HG02943 (cell line): ENCODE data around the gene TM9SF3.
A peak's percentile ranks its signal among the peaks of the same experiment; 100 is the strongest.
"Not testable (repeated sequence)": the region's sequence is repeated elsewhere in the genome, so short reads cannot be mapped to it uniquely, and the experiment has no call there.

Experiments used
- ATAC-seq: cut with Tn5 transposase; IDR thresholded peaks from one replicate; pipeline ENCODE4 v1.9.1; 2021; ENCODE audit warnings: mild to moderate bottlenecking, low read depth, moderate library complexity; ENCODE audit not compliant: unreplicated experiment

Gene TM9SF3

DNA sequence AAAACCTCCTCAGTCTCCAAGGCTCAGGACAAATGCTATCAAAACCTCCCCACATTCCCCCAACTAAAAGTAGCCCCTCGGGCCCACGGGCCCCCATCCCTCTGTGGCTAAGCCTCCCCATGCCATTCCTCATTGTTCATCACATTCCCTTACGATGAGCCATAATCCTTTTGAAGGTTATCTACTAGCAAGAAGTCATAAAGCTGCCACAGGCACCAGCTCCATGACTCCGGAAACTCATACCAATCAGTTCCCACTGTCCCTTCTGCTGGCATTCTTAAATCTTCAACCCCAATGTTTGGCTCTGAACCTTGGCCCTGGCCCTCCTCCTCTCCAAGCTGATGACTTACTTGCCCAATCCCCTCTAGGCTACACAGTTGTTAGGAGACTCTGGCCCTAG lies 19.4 kb upstream of the TM9SF3 start:
- ATAC-seq: no peak

DNA sequence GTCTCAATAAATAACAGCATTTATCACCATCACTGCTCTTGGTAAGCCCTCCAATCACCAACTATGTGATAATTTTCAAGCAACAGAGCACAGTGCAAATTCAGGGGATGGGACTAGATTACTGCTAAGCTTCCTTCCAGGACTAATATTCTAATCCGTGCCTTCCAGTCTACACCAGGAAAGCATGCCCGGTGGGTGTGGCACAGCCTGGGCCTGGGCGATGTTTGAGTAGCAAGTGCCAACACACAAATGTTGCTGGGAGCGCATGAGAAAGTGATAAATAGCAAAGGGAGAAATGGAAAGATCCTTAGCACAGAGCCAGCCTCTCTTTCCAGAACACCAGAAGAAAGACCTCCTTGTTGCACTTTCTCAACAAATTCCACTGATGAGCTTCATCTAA lies 13.5 kb upstream of the TM9SF3 start:
- no peak for ATAC-seq

DNA sequence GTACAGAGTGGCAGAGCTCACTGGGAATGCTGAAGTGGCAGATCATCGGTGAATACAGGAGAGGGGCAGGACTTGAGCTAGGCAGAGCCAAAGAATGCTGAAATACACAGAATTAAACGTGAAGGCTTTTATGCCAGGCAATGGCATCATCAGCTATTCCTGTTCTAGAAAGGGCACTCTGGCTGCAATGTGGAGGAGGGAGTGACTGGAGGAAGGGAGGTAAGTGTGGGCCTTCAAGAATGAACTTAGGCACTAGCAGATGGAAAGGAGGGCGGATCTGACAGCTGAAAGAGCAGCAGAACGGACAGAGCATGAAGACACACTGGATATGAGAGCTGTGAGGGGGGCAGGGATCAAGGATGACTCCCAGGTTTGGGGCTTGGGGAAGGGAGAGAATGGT lies 12.0 kb upstream of the TM9SF3 start:
- ATAC-seq: no peak

DNA sequence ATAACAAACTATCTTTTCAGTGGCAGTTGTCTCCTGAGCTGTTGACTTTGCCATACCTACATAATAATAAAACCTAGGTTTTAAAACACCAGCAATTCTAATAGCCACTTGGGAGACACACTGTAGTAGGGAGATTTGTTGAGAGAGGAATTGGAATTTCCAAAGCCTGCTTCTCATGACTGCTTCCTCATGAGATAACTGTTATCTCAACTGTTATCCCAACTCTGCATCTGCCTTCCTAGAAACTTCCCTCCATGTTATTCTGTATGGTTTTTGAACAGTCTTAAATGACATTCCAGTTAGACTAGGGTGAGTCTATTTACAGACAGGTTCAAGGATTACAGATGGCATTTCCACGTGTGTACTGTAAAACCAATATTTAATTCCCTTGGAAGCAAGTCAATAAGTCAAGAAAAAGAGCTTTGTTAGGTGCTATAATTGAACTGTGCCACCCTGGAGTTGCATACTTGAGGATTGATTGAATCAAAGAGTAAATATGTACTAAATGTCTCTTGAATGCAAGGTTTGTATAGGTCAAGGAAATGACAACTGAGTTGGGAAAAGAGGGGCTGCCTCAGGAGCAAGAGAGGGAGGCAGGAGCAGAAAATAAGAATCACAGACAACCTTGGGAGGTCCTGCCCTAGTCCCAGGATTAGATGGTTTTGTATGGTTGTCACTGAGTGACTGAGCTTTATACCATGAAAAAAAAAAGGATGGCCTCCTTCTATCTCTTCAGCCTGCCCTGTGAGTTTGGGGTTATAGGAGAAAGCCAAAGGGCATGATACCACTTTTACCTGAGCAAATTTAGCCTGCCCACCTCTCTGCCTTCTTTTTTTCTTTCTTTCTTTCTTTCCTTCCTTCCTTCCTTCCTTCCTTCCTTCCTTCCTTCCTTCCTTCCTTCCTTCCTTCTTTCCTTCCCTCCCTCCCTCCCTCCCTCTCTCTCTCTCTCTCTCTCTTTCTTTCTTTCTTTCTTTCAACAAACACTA lies 9.9 kb upstream of the TM9SF3 start:
- ATAC-seq: no peak

DNA sequence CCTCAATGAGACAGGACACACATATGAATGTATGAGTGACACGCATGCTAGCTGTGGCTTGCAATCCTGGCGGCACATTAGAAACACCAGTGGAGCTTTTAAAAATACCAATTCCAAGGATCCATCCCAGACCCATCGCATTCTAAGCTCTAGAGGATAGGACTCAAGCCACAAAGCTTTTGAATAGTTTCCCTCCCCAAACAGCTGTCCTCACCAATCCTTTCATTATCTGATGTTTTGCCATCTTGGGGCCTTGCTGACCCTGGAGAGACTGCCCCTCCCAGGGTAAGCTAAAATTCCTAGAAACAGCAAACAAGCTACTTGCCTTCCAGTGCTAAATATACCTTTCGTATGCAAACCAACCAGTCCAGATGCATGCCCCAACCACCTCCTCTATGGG lies 8.9 kb upstream of the TM9SF3 start:
- ATAC-seq: no peak

DNA sequence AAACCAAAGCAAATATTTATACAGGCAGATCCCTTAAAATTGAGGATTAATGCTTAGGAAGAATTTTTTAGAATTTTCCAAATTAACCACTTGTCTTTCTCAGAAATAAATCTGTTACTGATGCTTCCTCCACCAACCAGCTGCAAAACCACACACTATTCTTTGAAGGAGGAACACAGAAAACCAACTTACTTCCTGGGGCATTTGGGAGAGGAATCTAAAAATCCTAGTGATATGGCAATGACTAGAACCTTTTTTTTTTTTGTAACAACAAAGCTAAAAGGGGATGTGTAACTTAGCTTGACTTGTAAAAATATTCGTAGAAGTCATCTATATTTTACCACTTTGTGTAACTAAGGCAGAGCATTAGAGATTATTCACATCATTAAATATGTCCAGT lies 5.1 kb upstream of the TM9SF3 start:
- no peak for ATAC-seq

DNA sequence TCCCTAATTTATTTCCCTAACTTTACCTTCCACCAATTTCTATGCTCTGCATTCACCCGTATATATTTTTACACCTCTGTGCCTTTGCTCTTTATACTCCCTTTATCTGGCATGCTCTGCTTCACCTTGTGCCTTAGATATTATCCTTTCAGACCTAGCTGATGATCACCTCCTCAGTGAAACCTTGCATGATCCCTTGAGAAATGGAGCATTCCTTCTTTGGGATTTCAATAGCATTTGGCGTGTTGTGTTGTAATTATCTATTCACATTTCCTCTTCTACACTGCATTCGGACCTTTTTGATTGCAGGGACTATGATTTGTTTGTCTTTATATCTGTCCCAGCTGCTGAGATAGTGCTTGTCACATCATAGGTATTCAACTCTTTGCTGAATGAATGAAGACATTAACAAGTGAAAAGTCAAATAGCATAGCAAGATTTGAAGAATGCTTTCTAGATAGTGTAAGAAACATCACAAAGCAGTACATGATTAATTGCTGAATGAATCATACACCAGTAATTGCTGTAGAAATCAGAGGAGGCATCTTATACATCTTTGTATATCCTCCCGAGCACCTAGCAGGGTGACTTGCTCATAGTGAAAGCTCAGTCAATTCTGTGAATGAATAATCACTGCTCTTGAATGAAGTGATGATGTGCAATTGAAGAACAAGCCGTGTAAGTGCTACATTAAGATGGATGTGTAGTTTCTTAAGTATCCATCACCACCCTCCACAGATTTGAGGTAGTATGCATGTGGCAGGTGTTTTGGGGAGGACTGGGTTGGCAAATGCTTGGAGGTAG lies 2.0 kb upstream of the TM9SF3 start:
- ATAC-seq: no peak

DNA sequence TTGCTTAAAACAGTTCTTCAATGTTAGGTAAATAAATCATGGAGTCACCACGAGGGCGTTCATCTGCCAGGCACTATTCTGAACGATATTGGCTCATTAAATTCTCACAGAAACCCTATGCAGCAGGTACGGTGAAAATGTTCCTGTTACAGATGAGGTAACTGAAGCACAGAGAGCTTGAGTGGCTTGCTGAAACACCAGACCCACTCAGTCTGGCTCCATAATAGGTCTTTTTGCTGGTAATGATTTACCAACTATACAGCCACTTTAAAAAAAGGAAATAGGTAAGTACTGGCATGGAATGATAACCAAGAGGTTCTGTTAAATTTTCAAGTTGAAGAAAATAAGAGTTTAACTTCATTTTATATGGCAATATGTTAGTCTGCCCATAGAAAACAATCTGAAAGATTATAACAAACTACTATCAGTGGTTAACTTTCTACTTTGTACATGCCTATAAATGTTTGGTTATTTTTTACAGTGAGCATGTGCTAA lies 1.3 kb upstream of the TM9SF3 start:
- ATAC-seq: no peak

DNA sequence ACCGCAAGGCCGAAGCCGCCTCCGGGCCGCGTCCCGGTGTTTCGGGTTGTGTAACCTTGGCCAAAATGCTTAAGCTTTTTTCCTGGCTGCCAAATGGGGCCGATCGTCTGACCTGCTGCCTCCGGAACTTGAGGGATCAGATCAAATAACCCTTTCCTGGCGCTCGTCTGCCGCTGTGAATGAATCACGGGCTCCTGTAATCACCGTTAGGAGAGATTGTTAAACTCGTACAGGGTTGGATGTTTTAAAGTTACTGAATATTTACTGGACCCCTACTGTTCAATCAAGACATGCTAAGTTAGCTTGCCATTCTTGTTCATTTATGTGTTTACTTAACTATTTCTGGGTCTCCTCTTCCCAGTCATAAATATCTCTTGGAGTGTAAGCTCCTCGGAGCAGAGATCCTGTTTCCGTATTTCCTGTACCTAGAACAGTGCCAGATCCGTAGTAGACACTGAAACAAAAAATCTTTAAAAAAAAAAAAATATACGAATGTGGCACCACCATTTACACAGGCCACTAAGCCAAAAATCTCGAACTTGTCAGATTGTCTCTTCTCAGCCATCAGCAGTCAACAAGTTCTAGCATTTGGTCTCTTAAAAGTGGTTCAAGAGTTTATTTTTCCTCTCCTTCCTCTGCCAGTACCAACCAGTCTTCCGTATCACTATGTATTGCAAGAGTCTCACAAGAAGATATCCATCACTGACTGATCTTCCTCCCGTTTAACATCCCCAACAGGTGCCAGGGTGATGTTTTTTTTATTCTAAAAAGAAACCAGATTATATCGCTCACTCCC lies 650 bp upstream of the TM9SF3 start:
- peak; percentile 10 for ATAC-seq

DNA sequence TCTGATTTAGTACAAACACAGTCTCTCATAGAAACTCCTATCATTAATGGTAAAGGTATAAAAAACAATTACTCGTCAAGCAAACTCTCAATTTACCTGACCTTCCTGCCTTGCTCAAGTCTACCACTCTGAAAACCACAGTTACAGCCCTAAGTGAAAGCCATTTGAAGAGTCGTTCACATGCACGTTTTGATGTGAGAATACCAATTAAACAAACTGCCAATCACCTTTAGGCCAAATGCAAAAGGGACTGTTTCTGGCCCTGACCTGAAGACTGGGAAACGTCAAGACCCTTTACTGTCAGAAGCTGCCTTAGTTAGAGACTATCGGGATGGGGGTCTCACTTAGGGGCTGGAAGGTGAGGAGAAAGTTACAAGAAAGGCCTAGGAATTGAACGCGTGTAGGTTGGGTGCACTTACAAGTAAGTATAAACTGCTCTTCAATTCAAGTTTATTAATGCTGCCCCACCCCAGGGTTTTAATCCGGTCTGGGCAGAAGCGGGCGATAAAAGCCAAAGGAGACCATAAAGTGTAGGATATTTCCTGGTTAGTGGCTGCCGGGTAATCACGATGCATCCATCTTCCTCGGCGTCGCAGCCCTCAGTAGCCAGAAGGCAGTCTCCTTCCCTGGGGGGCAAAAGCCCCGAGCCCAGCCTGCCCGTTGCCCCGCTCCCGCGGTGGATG lies 935 bp downstream of the TM9SF3 start:
- ATAC-seq: no peak

DNA sequence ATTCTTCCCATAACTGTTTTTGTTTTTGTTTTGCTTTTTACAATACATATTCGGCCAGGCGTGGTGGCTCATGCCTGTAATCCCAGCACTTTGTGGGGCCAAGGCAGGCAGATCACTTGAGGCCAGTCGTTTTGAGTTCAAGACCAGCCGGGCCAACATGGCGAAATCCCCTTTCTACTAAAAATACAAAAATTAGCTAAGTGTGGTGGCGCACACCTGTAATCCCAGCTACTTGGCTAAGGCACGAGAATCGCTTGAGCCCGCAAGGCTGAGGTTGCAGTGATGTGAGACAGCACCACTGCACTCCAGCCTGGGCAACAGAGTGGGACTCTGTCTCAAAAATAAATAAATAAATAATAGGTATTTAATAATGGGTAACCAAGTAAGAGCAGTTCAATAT lies 2.3 kb downstream of the TM9SF3 start:
- no peak for ATAC-seq

DNA sequence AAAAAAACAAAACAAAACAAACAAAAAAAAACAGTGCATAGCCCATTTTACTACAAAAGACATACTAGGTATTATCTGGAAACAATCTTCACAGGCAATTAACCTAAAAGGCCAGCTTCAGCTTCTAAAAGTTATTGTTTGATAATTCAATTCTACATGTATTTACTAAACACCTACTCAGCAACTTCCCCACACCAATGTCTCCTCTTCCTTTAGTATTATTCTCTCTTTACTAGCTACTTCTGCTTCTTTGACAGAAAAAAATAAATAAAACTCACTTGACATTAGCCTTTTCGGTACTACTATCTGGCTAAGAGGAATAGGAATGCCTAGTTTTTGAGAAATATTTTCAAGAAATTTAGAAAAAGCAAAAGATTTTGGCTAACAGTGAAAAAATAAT lies 2.8 kb downstream of the TM9SF3 start:
- ATAC-seq: no peak

DNA sequence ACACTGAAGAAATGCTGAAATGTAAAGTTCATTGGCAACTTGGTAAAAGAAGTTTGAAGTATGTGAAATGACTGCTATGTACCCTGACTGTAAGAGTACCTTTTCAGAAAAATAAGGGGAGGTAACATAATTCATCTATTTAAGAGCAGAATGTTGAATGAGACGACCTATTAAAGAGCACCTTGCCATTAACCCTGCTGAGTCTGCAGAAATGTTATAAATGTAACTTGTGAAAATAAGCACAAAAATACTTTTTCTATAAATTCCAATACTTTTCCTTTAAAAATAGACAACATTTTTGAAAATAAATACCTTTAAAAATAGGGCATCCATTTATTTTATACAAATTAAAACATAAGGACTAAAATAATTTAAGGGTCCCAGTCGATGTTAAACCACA lies 7.7 kb downstream of the TM9SF3 start:
- ATAC-seq: no peak

DNA sequence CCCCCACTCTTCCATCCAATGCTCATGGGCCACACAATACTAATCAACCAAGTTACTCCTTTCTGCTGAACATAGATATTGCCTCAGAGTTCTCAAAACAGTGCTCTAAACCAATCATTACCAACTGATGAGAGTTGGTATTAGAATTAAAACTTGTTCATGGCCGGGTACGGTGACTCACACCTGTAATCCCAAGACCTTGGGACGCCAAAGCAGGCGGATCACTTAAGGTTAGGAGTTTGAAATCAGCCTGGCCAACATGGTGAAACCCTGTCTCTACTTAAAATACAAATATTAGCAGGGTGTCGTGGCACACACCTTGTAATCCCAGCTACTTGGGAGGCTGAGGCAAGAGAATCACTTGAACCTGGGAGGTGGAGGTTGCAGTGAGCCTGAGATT lies 8.2 kb downstream of the TM9SF3 start:
- no peak for ATAC-seq

DNA sequence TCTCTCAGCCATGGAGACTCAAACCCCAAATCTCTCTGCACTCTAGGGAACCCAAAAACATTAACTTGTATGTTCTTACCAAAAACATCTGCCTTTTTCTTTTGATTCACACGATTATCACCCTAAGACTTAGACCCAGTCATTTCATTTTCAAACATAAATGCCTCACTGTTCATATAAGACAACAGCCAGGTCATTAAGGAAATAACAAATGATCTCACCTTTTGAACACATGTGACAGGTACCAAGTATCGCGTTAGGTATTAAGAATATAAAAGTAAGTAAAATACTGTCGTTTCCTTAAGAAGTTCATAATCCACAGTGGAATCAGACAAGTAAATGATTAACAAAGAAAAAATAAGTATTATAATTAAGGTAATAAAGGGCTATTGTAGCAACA lies 8.8 kb downstream of the TM9SF3 start:
- ATAC-seq: no peak

DNA sequence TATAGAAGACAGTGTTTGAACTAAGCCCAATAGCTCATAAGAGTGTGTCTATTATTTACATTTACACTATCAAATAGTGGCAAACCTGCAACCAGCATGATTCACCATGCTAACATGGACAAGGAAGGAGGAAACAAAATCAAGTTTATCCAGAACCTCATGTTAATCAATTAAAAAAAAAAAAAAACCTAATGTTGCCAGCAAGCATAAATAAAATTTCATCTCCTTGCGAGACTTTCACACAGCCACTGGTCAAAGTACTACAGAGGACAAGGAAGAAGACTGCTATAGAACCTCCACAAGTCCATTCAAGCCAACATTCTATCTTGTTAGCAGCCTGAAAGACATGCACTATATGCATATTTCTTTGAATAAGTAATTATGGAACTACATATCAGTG lies 9.7 kb downstream of the TM9SF3 start:
- ATAC-seq: no peak

DNA sequence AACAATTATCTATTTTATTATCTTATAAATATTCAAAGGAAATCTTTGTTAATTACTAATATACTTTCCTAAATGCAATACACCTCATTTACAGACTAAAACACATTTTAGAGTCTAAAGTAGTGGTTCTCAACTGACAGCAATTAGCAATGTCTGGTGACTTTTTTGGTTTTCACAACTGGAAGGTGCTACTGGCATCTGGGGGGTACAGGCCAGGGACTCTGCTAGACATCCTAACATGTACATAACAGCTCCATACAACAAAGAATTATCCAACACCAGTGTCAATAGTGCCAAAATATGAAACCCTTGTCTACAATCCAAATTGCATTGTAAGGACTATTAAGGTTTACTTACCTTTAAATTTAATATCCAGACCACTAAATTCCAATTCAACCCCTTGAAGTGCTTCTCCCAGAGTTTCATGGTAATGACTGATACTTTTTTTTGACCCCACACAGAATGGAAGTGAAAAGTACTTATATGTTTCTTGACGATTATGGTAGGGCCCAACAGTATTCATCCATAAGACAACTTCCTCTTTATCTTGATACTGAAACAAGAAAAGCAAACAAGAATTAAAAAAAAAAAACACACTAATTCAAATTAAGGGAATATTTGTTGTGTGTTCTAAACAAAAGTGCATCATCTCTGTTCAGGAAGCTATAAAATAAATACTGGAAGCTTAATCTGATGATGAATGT lies 10.4 kb downstream of the TM9SF3 start:
- ATAC-seq: no peak

DNA sequence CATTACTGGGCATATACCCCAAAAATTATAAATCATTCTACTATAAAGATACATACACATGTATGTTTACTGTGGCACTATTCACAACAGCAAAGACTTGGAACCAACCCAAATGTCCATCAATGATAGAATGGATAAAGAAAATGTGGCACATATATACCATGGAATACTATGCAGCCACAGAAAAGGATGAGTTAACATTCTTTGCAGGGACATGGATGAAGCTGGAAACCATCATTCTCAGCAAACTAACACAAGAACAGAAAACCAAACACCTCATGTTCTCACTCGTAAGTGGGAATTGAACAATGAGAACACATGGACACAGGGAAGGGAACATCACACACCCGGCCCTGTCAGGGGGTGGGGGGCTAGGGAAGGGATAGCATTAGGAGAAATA lies 12.2 kb downstream of the TM9SF3 start:
- ATAC-seq: not testable (repeated sequence)

DNA sequence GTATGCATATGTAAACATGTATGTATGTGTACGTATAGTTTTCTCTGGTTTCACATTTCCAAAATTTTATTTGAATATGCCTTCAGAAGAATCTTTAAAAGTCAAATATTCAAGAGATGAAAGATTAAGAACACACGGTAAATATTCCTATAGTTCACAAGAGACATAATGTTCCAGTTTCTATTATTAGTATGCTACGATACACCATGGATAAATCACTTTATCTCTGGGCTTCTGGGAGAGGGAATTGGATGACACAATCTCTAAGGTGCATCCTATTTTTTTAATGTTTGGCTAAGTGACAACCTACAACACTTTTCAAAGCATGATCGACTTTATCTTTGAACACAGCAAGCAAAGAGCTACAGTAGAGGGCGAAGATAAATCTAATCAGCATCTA lies 13.8 kb downstream of the TM9SF3 start:
- ATAC-seq: no peak
